ENCODE data around the gene FNDC3B.

Gene FNDC3B

GRCh38 chr3:172112734-172113120, 73.3 kb downstream of the FNDC3B start:
- Histone ChIP-seq H3K4me2 (ENCODE audit: low read depth, low read length) (no peak overlapping the region), H2AFZ (ENCODE audit: low read length) (no peak overlapping the region), H3K9ac (ENCODE audit: low read length) (no peak overlapping the region), H3K9me3 (replicated peaks; ENCODE audit: insufficient read depth, low read length) (no peaks in the 10 kb centered on the region), H3K9me2 (replicated peaks; ENCODE audit: insufficient read depth, low read length) (no peaks in the 10 kb centered on the region), H3K4me1 (ENCODE audit: low read length) (peaks cover 12% of the 10 kb centered on the region), H3K27ac (ENCODE audit: low read length) (no peak overlapping the region), H3K4me3 (ENCODE audit: low read length) (no peak overlapping the region), H3K36me3 (replicated peaks; ENCODE audit: insufficient read depth, low read length) (peaks cover 13% of the 10 kb centered on the region; the same call in 1 of the 2 replicates), H3F3A (ENCODE audit: insufficient read depth, low read length) (peaks cover 12% of the 10 kb centered on the region), H3K79me2 (ENCODE audit: low read length) (peaks cover 96% of the 10 kb centered on the region), H3K27me3 (replicated peaks; ENCODE audit: insufficient read depth, low read length) (no peaks in the 10 kb centered on the region), H4K20me1 (ENCODE audit: insufficient read depth, low read length) (no peaks in the 10 kb centered on the region)
- TF ChIP-seq EZH2phosphoT487 (IDR thresholded peaks at IDR 0.05; ENCODE audit: low read length) (no peak), CTCF (IDR thresholded peaks at IDR 0.05; ENCODE audit: low read length) (no peak), EZH2 (optimal IDR thresholded peaks at IDR 0.05; ENCODE audit: low read depth, low read length) (no peak)
- no peak for DNase-seq

GRCh38 chr3:172113710-172114109, 74.3 kb downstream of the FNDC3B start:
- TF ChIP-seq EZH2phosphoT487 (IDR thresholded peaks at IDR 0.05; ENCODE audit: low read length) (no peak), EZH2 (optimal IDR thresholded peaks at IDR 0.05; ENCODE audit: low read depth, low read length) (no peak), CTCF (IDR thresholded peaks at IDR 0.05; ENCODE audit: low read length) (no peak)
- Histone ChIP-seq H3K4me2 (ENCODE audit: low read depth, low read length) (no peak overlapping the region), H3K36me3 (replicated peaks; ENCODE audit: insufficient read depth, low read length) (peaks cover 13% of the 10 kb centered on the region; the same call in 1 of the 2 replicates), H3F3A (ENCODE audit: insufficient read depth, low read length) (peaks cover 3% of the 10 kb centered on the region), H3K4me3 (ENCODE audit: low read length) (no peak overlapping the region), H3K9me3 (replicated peaks; ENCODE audit: insufficient read depth, low read length) (no peaks in the 10 kb centered on the region), H4K20me1 (ENCODE audit: insufficient read depth, low read length) (no peaks in the 10 kb centered on the region), H3K27ac (ENCODE audit: low read length) (no peak overlapping the region), H3K9me2 (replicated peaks; ENCODE audit: insufficient read depth, low read length) (no peaks in the 10 kb centered on the region), H3K79me2 (ENCODE audit: low read length) (peaks cover 99% of the 10 kb centered on the region), H3K4me1 (ENCODE audit: low read length) (peaks cover 5% of the 10 kb centered on the region), H2AFZ (ENCODE audit: low read length) (no peak overlapping the region), H3K9ac (ENCODE audit: low read length) (no peak overlapping the region), H3K27me3 (replicated peaks; ENCODE audit: insufficient read depth, low read length) (no peaks in the 10 kb centered on the region)
- DNase-seq = no peak

GRCh38 chr3:172115059-172115458, 75.7 kb downstream of the FNDC3B start:
- H3K36me3 ChIP-seq (replicated peaks; ENCODE audit: insufficient read depth, low read length) = peaks cover 13% of the 10 kb centered on the region; the same call in 1 of the 2 replicates
- H3K9me3 ChIP-seq (replicated peaks; ENCODE audit: insufficient read depth, low read length) = no peaks in the 10 kb centered on the region
- no peak overlapping the region for H3K27ac ChIP-seq (ENCODE audit: low read length)
- DNase-seq = no peak
- peaks cover 99% of the 10 kb centered on the region for H3K79me2 ChIP-seq (ENCODE audit: low read length)
- no peaks in the 10 kb centered on the region for H3K4me1 ChIP-seq (ENCODE audit: low read length)
- H3F3A ChIP-seq (ENCODE audit: insufficient read depth, low read length) = no peaks in the 10 kb centered on the region
- no peak overlapping the region for H3K9ac ChIP-seq (ENCODE audit: low read length)
- H4K20me1 ChIP-seq (ENCODE audit: insufficient read depth, low read length) = no peaks in the 10 kb centered on the region
- TF ChIP-seq EZH2phosphoT487 (IDR thresholded peaks at IDR 0.05; ENCODE audit: low read length) (no peak), CTCF (IDR thresholded peaks at IDR 0.05; ENCODE audit: low read length) (no peak), EZH2 (optimal IDR thresholded peaks at IDR 0.05; ENCODE audit: low read depth, low read length) (no peak)
- H3K4me3 ChIP-seq (ENCODE audit: low read length) = no peak overlapping the region
- no peaks in the 10 kb centered on the region for H3K9me2 ChIP-seq (replicated peaks; ENCODE audit: insufficient read depth, low read length)
- no peaks in the 10 kb centered on the region for H3K27me3 ChIP-seq (replicated peaks; ENCODE audit: insufficient read depth, low read length)
- H3K4me2 ChIP-seq (ENCODE audit: low read depth, low read length) = no peak overlapping the region
- H2AFZ ChIP-seq (ENCODE audit: low read length) = no peak overlapping the region
